WTC11 (cell line): ENCODE results near the gene GNA12.

ENCODE experiments used
- CTCF ChIP-seq: fragments of 200-600 bp; IDR thresholded peaks from 2 replicates; pipeline ENCODE4 v1.8.0; 2022; ENCODE audit warnings: antibody characterized with exemption
- KAT7 ChIP-seq: sonication (generic); formaldehyde crosslinking; IDR thresholded peaks from 2 replicates; pipeline ENCODE4 v1.8.1; 2023; ENCODE audit warnings: missing genetic modification reagents, mild to moderate bottlenecking, borderline replicate concordance
- NR3C1 ChIP-seq: sonication (generic); formaldehyde crosslinking; conservative IDR thresholded peaks from 2 replicates; pipeline ENCODE4 v1.8.1; 2023; ENCODE audit warnings: low read depth, mild to moderate bottlenecking, missing genetic modification reagents
- PREB ChIP-seq: sonication (generic); formaldehyde crosslinking; IDR thresholded peaks from 2 replicates; pipeline ENCODE4 v1.8.1; 2022; ENCODE audit warnings: mild to moderate bottlenecking, missing genetic modification reagents, moderate library complexity, borderline replicate concordance
- TP53 ChIP-seq: sonication (generic); formaldehyde crosslinking; IDR thresholded peaks from 2 replicates; pipeline ENCODE4 v1.8.1; 2023; ENCODE audit warnings: mild to moderate bottlenecking, missing genetic modification reagents
- ZNF281 ChIP-seq: sonication (generic); formaldehyde crosslinking; IDR thresholded peaks from 2 replicates; pipeline ENCODE4 v1.8.0; 2023; ENCODE audit warnings: mild to moderate bottlenecking, missing genetic modification reagents
- TF ChIP-seq, protein P1 (sequence below): sonication (generic); formaldehyde crosslinking; conservative IDR thresholded peaks from 2 replicates; pipeline ENCODE4 v1.8.1; 2022; ENCODE audit warnings: mild to moderate bottlenecking, missing genetic modification reagents
- TF ChIP-seq, protein P2 (sequence below): sonication (generic); formaldehyde crosslinking; IDR thresholded peaks from 2 replicates; pipeline ENCODE4 v1.8.1; 2022; ENCODE audit warnings: low read depth, missing genetic modification reagents, borderline replicate concordance
- TF ChIP-seq, protein P3 (sequence below): sonication (generic); formaldehyde crosslinking; IDR thresholded peaks from 2 replicates; pipeline ENCODE4 v1.8.0; 2022; ENCODE audit warnings: mild to moderate bottlenecking, missing genetic modification reagents
- TF ChIP-seq, protein P4 (sequence below): sonication (generic); formaldehyde crosslinking; IDR thresholded peaks from 2 replicates; pipeline ENCODE4 v1.8.1; 2023; ENCODE audit warnings: mild to moderate bottlenecking, missing genetic modification reagents, moderate library complexity
- TF ChIP-seq, protein P5 (sequence below): sonication (generic); formaldehyde crosslinking; IDR thresholded peaks from 2 replicates; pipeline ENCODE4 v1.8.1; 2023; ENCODE audit warnings: mild to moderate bottlenecking, missing genetic modification reagents, moderate library complexity

DNA sequence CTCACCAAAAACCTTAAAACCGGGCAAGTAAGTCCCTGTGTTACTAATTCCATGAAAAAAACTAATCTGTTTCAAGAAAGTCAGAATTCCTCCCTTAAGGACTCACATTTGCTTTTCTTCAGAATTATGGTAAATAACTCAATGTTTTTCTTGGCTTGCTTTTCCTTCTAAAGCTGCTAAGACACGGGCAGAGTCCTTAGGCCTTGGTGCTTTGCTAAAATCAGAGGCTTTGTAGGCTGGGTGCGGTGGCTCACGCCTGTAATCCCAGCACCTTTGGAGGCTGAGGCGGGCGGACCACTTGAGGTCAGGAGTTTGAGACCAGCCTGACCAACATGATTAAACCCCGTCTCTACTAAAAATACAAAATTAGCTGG, 32.0 kb downstream of the GNA12 start:
- TF ChIP-seq KAT7 (CRISPR knock-in tag) = no peak
- TF ChIP-seq, protein P1, sequence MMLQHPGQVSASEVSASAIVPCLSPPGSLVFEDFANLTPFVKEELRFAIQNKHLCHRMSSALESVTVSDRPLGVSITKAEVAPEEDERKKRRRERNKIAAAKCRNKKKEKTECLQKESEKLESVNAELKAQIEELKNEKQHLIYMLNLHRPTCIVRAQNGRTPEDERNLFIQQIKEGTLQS = no peak
- TF ChIP-seq ZNF281 (CRISPR knock-in tag) = no peak
- TF ChIP-seq CTCF = no peak
- TF ChIP-seq NR3C1 = no peak
- no peak for TF ChIP-seq TP53
- no peak for TF ChIP-seq PREB
- TF ChIP-seq, protein P2, sequence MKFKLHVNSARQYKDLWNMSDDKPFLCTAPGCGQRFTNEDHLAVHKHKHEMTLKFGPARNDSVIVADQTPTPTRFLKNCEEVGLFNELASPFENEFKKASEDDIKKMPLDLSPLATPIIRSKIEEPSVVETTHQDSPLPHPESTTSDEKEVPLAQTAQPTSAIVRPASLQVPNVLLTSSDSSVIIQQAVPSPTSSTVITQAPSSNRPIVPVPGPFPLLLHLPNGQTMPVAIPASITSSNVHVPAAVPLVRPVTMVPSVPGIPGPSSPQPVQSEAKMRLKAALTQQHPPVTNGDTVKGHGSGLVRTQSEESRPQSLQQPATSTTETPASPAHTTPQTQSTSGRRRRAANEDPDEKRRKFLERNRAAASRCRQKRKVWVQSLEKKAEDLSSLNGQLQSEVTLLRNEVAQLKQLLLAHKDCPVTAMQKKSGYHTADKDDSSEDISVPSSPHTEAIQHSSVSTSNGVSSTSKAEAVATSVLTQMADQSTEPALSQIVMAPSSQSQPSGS (CRISPR knock-in tag) = no peak
- TF ChIP-seq, protein P3, sequence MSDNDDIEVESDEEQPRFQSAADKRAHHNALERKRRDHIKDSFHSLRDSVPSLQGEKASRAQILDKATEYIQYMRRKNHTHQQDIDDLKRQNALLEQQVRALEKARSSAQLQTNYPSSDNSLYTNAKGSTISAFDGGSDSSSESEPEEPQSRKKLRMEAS = no peak
- TF ChIP-seq, protein P4, sequence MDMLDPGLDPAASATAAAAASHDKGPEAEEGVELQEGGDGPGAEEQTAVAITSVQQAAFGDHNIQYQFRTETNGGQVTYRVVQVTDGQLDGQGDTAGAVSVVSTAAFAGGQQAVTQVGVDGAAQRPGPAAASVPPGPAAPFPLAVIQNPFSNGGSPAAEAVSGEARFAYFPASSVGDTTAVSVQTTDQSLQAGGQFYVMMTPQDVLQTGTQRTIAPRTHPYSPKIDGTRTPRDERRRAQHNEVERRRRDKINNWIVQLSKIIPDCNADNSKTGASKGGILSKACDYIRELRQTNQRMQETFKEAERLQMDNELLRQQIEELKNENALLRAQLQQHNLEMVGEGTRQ (CRISPR knock-in tag) = no peak
- TF ChIP-seq, protein P5, sequence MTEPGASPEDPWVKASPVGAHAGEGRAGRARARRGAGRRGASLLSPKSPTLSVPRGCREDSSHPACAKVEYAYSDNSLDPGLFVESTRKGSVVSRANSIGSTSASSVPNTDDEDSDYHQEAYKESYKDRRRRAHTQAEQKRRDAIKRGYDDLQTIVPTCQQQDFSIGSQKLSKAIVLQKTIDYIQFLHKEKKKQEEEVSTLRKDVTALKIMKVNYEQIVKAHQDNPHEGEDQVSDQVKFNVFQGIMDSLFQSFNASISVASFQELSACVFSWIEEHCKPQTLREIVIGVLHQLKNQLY = no peak
